HCT116 (cell line): ENCODE results near the gene HIVEP3. TPM values are rescaled to one million over a fixed set of nuclear protein-coding genes. Genes with fewer than 3 reads are reported as not detected.

Experiments used
- ATAC-seq: fragments of 200-7000 bp; cut with Tn5 transposase; 2 replicates; pipeline ENCODE4 v1.9.1; 2020; ENCODE audit warnings: mild to moderate bottlenecking, moderate library complexity
- BruUV-seq: library from RNA; stranded (reverse); fragments of 400-500 nt; replicated peaks from 2 replicates; lab custom pipeline; 2021; lab: Mats Ljungman, UMichigan
- CTCF ChIA-PET: fragments of 300-600 bp; sonication (Branson Sonifier 250); formaldehyde crosslinking; loops from one replicate; lab custom pipeline; 2021; ENCODE audit warnings: antibody characterized with exemption; lab: Charles Lee
- POLR2A ChIA-PET: fragments of 300-600, 350-600 bp; sonication (Branson Sonifier 250); formaldehyde crosslinking; loops from one replicate; lab custom pipeline; 2021; ENCODE audit warnings: antibody characterized with exemption; lab: Charles Lee
- RAD21 ChIA-PET, 2 experiments: fragments of 300-600 bp; sonication (Branson Sonifier 250); formaldehyde crosslinking; loops; one replicate each; lab custom pipeline; 2023; ENCODE audit warnings: low total read pairs in 2 of 2; ENCODE audit not compliant: uncharacterized antibody in 2 of 2, unreplicated experiment in 2 of 2, low non-redundant PET in 1 of 2; lab: Charles Lee
- DNase-seq: peaks from one replicate; pipeline ENCODE4 v3.0.0-alpha.2; 2010; ENCODE audit warnings: low read depth, low spot score
- H2AFZ ChIP-seq: fragments of 200-600 bp; shearing (Covaris generic), sonication (generic); 2 replicates; pipeline ENCODE4 v1.6.1; 2017; ENCODE audit warnings: low read depth, mixed run types, mixed read lengths, antibody characterized with exemption, low read length; ENCODE audit not compliant: poor library complexity, severe bottlenecking
- H3K27ac ChIP-seq: 2 replicates; pipeline ENCODE4 v1.5.1; 2012; ENCODE audit warnings: low read depth, low read length
- H3K27me3 ChIP-seq: fragments of 200-600 bp; sonication (generic); 2 replicates; pipeline ENCODE4 v1.6.1; 2016; ENCODE audit warnings: mixed run types, low read length, mixed read lengths; ENCODE audit not compliant: insufficient read depth
- H3K36me3 ChIP-seq, 2 experiments: fragments of 200-500 bp in 1 of 2; fragments of 200-600 bp in 1 of 2; sonication (Bioruptor generic) in 1 of 2; sonication (generic) in 1 of 2; 2 replicates each; pipeline versions ENCODE4 v1.5.1 to v1.6.1; 2014 to 2016; ENCODE audit warnings: low read length in 2 of 2, inconsistent platforms in 1 of 2, mixed read lengths in 1 of 2, mixed run types in 1 of 2; ENCODE audit not compliant: insufficient read depth in 2 of 2, control insufficient read depth in 1 of 2
- H3K4me1 ChIP-seq, 2 experiments: fragments of 200-600 bp in 1 of 2; sonication (generic) in 1 of 2; 2 replicates each; pipeline versions ENCODE4 v1.5.1 to v1.6.1; 2012 to 2017; ENCODE audit warnings: low read length in 2 of 2, inconsistent platforms in 1 of 2, mild to moderate bottlenecking in 1 of 2, mixed read lengths in 1 of 2, mixed run types in 1 of 2, moderate library complexity in 1 of 2; ENCODE audit not compliant: insufficient read depth in 2 of 2, control insufficient read depth in 1 of 2
- H3K4me2 ChIP-seq: fragments of 200-600 bp; sonication (generic); 2 replicates; pipeline ENCODE4 v1.6.1; 2017; ENCODE audit warnings: mixed run types, low read length, mixed read lengths
- H3K4me3 ChIP-seq, 2 experiments: fragments of 200-600 bp in 1 of 2; sonication (generic) in 1 of 2; replicated peaks in 1 of 2; 2 replicates each; pipeline ENCODE4 v1.5.1; 2011 to 2016; ENCODE audit warnings: low read length in 2 of 2, control low read depth in 1 of 2, low read depth in 1 of 2, mild to moderate bottlenecking in 1 of 2, mixed read lengths in 1 of 2, mixed run types in 1 of 2
- H3K79me2 ChIP-seq: fragments of 200-600 bp; sonication (generic); 2 replicates; pipeline ENCODE4 v1.6.1; 2017; ENCODE audit warnings: mild to moderate bottlenecking, mixed run types, low read length, moderate library complexity, mixed read lengths; ENCODE audit not compliant: insufficient read depth
- H3K9ac ChIP-seq: fragments of 200-600 bp; sonication (generic); 2 replicates; pipeline ENCODE4 v1.6.1; 2016; ENCODE audit warnings: low read length, mixed read lengths
- H3K9me2 ChIP-seq: fragments of 200-600 bp; sonication (generic), shearing (Covaris generic); 2 replicates; pipeline ENCODE4 v1.6.1; 2017; ENCODE audit warnings: mixed run types, mild to moderate bottlenecking, moderate library complexity; ENCODE audit not compliant: insufficient read depth
- H3K9me3 ChIP-seq, 2 experiments: fragments of 200-500 bp in 1 of 2; fragments of 200-600 bp in 1 of 2; sonication (Bioruptor generic) in 1 of 2; sonication (generic) in 1 of 2; 2 replicates each; pipeline ENCODE4 v1.6.1; 2014 to 2017; ENCODE audit warnings: low read length in 2 of 2, mixed read lengths in 2 of 2, inconsistent platforms in 1 of 2, low read depth in 1 of 2, mild to moderate bottlenecking in 1 of 2, mixed run types in 1 of 2, moderate library complexity in 1 of 2; ENCODE audit not compliant: control insufficient read depth in 1 of 2, insufficient read depth in 1 of 2
- H4K20me1 ChIP-seq: fragments of 200-600 bp; sonication (generic), shearing (Covaris generic); 2 replicates; pipeline ENCODE4 v1.6.1; 2017; ENCODE audit warnings: mixed run types, mild to moderate bottlenecking, moderate library complexity; ENCODE audit not compliant: insufficient read depth
- EZH2phosphoT487 ChIP-seq: fragments of 200-600 bp; IDR thresholded peaks from 2 replicates; pipeline ENCODE4 v1.6.1; 2018; ENCODE audit warnings: antibody characterized with exemption, borderline replicate concordance
- FOSL1 ChIP-seq: IDR thresholded peaks from 2 replicates; pipeline ENCODE4 v1.6.1; 2012; ENCODE audit warnings: low read depth
- SRF ChIP-seq: IDR thresholded peaks from 2 replicates; pipeline ENCODE4 v1.6.1; 2012; ENCODE audit warnings: low read depth
- intact Hi-C: fragments of 100-400 bp; cut with micrococcal nuclease; formaldehyde crosslinking; loops from 2 replicates; pipeline ENCODE4 v1.10.0; 2022
- total RNA-seq: library from RNA; stranded (reverse); gene quantifications from one replicate; pipeline ENCODE4 v1.2.1, GENCODE V29; 2021; ENCODE audit not compliant: unreplicated experiment
- TF ChIP-seq, protein P1 (sequence below): IDR thresholded peaks from 2 replicates; pipeline ENCODE4 v1.6.1; 2012; ENCODE audit warnings: low read depth
- TF ChIP-seq, protein P2 (sequence below), 3 experiments: fragments of 200-600 bp in 1 of 3; sonication (generic) in 1 of 3; IDR thresholded peaks in 2 of 3; conservative IDR thresholded peaks in 1 of 3; 2 replicates each; pipeline ENCODE4 v1.5.1; 2012 to 2017; ENCODE audit warnings: low read depth in 2 of 3, low read length in 2 of 3, antibody characterized with exemption in 1 of 3, borderline replicate concordance in 1 of 3, control low read depth in 1 of 3, mild to moderate bottlenecking in 1 of 3, mixed read lengths in 1 of 3, mixed run types in 1 of 3, moderate library complexity in 1 of 3; ENCODE audit not compliant: insufficient read depth in 1 of 3

HIVEP3 gene
- total RNA-seq, 1 experiment from 2014 or later = 7.1 TPM

DNA sequence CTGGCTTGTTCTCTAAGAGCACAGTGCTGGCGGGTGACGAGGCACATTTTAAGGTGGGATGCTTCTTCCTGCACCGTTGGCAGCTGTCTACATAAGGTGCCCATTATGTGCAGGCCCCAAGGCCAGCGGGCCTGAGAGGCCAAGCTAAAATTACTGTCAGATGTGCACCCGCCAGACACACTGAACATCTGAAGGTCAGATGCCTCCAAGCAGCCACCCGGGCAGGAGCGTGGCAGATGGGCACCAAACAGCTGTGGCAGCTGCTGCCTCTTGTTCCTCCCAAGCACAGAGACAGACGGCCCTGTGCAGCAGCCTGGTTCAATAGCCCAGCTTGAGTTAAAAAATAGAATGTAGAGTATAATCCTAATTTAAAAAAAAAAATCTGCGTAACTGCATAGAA, 222.3 kb downstream of the HIVEP3 start:
- intact Hi-C loops = no loop called here
- ChIA-PET POLR2A (no interaction called here), CTCF (no interaction called here), RAD21 (no interaction called here)
- DNase-seq (no peak), ATAC-seq (no peak)
- Histone ChIP-seq H2AFZ (no peak overlapping the region), H3K4me1 (peaks cover 6 to 7% of the 10 kb centered on the region in 2 experiments; a peak in 3 of 4 replicates), H3K27ac (no peak overlapping the region), H3K9me2 (no peaks in the 10 kb centered on the region), H3K79me2 (no peaks in the 10 kb centered on the region), H3K36me3 (no peaks in the 10 kb centered on the region), H3K27me3 (no peaks in the 10 kb centered on the region), H3K9me3 (no peaks in the 10 kb centered on the region), H3K4me2 (no peak overlapping the region), H3K4me3 (no peak overlapping the region), H4K20me1 (no peaks in the 10 kb centered on the region), H3K9ac (no peak overlapping the region)
- no TSS peak for BruUV-seq
- TF ChIP-seq, protein P1, sequence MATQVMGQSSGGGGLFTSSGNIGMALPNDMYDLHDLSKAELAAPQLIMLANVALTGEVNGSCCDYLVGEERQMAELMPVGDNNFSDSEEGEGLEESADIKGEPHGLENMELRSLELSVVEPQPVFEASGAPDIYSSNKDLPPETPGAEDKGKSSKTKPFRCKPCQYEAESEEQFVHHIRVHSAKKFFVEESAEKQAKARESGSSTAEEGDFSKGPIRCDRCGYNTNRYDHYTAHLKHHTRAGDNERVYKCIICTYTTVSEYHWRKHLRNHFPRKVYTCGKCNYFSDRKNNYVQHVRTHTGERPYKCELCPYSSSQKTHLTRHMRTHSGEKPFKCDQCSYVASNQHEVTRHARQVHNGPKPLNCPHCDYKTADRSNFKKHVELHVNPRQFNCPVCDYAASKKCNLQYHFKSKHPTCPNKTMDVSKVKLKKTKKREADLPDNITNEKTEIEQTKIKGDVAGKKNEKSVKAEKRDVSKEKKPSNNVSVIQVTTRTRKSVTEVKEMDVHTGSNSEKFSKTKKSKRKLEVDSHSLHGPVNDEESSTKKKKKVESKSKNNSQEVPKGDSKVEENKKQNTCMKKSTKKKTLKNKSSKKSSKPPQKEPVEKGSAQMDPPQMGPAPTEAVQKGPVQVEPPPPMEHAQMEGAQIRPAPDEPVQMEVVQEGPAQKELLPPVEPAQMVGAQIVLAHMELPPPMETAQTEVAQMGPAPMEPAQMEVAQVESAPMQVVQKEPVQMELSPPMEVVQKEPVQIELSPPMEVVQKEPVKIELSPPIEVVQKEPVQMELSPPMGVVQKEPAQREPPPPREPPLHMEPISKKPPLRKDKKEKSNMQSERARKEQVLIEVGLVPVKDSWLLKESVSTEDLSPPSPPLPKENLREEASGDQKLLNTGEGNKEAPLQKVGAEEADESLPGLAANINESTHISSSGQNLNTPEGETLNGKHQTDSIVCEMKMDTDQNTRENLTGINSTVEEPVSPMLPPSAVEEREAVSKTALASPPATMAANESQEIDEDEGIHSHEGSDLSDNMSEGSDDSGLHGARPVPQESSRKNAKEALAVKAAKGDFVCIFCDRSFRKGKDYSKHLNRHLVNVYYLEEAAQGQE = no peak
- TF ChIP-seq SRF (no peak), EZH2phosphoT487 (no peak), FOSL1 (no peak)
- TF ChIP-seq, protein P2, sequence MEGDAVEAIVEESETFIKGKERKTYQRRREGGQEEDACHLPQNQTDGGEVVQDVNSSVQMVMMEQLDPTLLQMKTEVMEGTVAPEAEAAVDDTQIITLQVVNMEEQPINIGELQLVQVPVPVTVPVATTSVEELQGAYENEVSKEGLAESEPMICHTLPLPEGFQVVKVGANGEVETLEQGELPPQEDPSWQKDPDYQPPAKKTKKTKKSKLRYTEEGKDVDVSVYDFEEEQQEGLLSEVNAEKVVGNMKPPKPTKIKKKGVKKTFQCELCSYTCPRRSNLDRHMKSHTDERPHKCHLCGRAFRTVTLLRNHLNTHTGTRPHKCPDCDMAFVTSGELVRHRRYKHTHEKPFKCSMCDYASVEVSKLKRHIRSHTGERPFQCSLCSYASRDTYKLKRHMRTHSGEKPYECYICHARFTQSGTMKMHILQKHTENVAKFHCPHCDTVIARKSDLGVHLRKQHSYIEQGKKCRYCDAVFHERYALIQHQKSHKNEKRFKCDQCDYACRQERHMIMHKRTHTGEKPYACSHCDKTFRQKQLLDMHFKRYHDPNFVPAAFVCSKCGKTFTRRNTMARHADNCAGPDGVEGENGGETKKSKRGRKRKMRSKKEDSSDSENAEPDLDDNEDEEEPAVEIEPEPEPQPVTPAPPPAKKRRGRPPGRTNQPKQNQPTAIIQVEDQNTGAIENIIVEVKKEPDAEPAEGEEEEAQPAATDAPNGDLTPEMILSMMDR (IDR thresholded peaks at IDR 0.05 in 2 of 3, conservative IDR thresholded peaks at IDR 0.05 in 1 of 3; ENCODE audit: borderline replicate concordance in 1 of 3, insufficient read depth in 1 of 3, low read depth in 2 of 3, low read length in 2 of 3) = no peak
